SU-DHL-6 (cell line): ENCODE data around the gene ITSN1.

Experiments
- H2AFZ ChIP-seq: fragments of 200-600 bp; sonication (generic); 2 replicates; pipeline ENCODE4 v1.6.1; 2014; ENCODE audit warnings: low read depth, mild to moderate bottlenecking, moderate library complexity, mixed read lengths, antibody characterized with exemption, low read length; ENCODE audit not compliant: severe bottlenecking
- H3F3A ChIP-seq: fragments of 200-600 bp; shearing (Covaris generic); 2 replicates; pipeline ENCODE4 v1.6.0; 2016; ENCODE audit warnings: antibody characterized with exemption, mild to moderate bottlenecking; ENCODE audit not compliant: insufficient read depth
- H3K27ac ChIP-seq: fragments of 200-600 bp; sonication (generic); 2 replicates; pipeline ENCODE4 v1.5.1; 2016; ENCODE audit warnings: low read depth, mild to moderate bottlenecking, low read length, moderate library complexity, mixed read lengths
- H3K27me3 ChIP-seq: fragments of 200-600 bp; sonication (generic), shearing (Covaris generic); 2 replicates; pipeline ENCODE4 v1.6.0; 2014; ENCODE audit warnings: mild to moderate bottlenecking, low read length
- H3K36me3 ChIP-seq: fragments of 200-600 bp; sonication (generic); 2 replicates; pipeline ENCODE4 v1.6.1; 2014; ENCODE audit warnings: mild to moderate bottlenecking, low read length, mixed read lengths
- H3K4me2 ChIP-seq: fragments of 300-600, 200-600 bp; shearing (Covaris generic), sonication (generic); 2 replicates; pipeline ENCODE4 v1.6.0; 2014; ENCODE audit warnings: low read length, low read depth, mild to moderate bottlenecking; ENCODE audit not compliant: poor library complexity, severe bottlenecking
- H3K4me3 ChIP-seq: fragments of 200-600 bp; sonication (generic); 2 replicates; pipeline ENCODE4 v1.5.1; 2014; ENCODE audit warnings: antibody characterized with exemption, low read length, mild to moderate bottlenecking, mixed read lengths; ENCODE audit not compliant: insufficient read depth, poor library complexity, severe bottlenecking
- H3K79me2 ChIP-seq: fragments of 200-600 bp; sonication (generic); 2 replicates; pipeline ENCODE4 v1.6.1; 2014; ENCODE audit warnings: mild to moderate bottlenecking, low read length, moderate library complexity; ENCODE audit not compliant: insufficient read depth
- H3K9ac ChIP-seq: fragments of 200-600 bp; sonication (generic); 2 replicates; pipeline ENCODE4 v1.7.0; 2014; ENCODE audit warnings: mild to moderate bottlenecking, low read length
- H3K9me2 ChIP-seq: fragments of 200-600 bp; sonication (generic); replicated peaks from 2 replicates; pipeline ENCODE4 v1.6.1; 2014; ENCODE audit warnings: low read length; ENCODE audit not compliant: insufficient read depth
- H3K9me3 ChIP-seq: fragments of 200-600 bp; sonication (generic); 2 replicates; pipeline ENCODE4 v1.6.1; 2014; ENCODE audit warnings: low read length, mixed read lengths; ENCODE audit not compliant: insufficient read depth
- H4K20me1 ChIP-seq: fragments of 200-600 bp; sonication (generic); 2 replicates; pipeline ENCODE4 v1.6.1; 2014; ENCODE audit warnings: low read depth, mild to moderate bottlenecking, antibody characterized with exemption, low read length, moderate library complexity, mixed read lengths
- EZH2phosphoT487 ChIP-seq: fragments of 200-600 bp; sonication (generic), shearing (Covaris generic); conservative IDR thresholded peaks from 2 replicates; pipeline ENCODE4 v1.6.1; 2018; ENCODE audit warnings: mild to moderate bottlenecking, antibody characterized with exemption, low read length, moderate library complexity, mixed read lengths
- TF ChIP-seq, protein P1 (sequence below): fragments of 200-600 bp; sonication (generic); IDR thresholded peaks from one replicate; pipeline ENCODE4 v1.5.1; 2017; ENCODE audit warnings: antibody characterized with exemption, mild to moderate bottlenecking, low read length, moderate library complexity; ENCODE audit not compliant: insufficient read depth, poor library complexity, severe bottlenecking

The ITSN1 gene

DNA sequence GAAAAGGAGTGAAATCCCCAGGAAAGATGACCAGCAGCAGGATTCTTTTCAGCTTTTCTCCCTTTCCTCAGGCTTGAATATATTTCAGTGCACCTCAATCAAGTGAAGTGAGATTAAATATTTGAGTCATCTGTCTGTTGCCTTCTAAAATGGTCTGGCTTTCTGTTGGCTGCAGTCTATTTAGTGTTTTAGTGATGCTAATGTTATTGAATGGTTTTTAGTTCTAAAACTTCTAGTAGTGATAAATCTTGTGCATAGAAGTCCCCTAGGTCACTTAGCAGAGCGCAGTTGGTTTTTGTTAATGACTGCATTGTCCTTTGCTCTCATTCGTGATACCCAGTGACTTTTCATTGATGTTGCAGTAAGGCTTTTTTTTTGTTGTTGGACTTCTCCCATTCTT lies 53.5 kb downstream of the ITSN1 start:
- no peaks in the 10 kb centered on the region for H3K27me3 ChIP-seq
- no peak overlapping the region for H3K4me2 ChIP-seq
- no peak overlapping the region for H3K9ac ChIP-seq
- no peak overlapping the region for H3K27ac ChIP-seq
- TF ChIP-seq EZH2phosphoT487: no peak
- TF ChIP-seq, protein P1, sequence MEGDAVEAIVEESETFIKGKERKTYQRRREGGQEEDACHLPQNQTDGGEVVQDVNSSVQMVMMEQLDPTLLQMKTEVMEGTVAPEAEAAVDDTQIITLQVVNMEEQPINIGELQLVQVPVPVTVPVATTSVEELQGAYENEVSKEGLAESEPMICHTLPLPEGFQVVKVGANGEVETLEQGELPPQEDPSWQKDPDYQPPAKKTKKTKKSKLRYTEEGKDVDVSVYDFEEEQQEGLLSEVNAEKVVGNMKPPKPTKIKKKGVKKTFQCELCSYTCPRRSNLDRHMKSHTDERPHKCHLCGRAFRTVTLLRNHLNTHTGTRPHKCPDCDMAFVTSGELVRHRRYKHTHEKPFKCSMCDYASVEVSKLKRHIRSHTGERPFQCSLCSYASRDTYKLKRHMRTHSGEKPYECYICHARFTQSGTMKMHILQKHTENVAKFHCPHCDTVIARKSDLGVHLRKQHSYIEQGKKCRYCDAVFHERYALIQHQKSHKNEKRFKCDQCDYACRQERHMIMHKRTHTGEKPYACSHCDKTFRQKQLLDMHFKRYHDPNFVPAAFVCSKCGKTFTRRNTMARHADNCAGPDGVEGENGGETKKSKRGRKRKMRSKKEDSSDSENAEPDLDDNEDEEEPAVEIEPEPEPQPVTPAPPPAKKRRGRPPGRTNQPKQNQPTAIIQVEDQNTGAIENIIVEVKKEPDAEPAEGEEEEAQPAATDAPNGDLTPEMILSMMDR: no peak
- H3K9me2 ChIP-seq: no peaks in the 10 kb centered on the region
- no peaks in the 10 kb centered on the region for H3K36me3 ChIP-seq
- H3K79me2 ChIP-seq: no peaks in the 10 kb centered on the region
- H2AFZ ChIP-seq: no peak overlapping the region
- no peak overlapping the region for H3K4me3 ChIP-seq
- no peaks in the 10 kb centered on the region; the same call in 1 of the 2 replicates for H4K20me1 ChIP-seq
- H3K9me3 ChIP-seq: no peaks in the 10 kb centered on the region
- H3F3A ChIP-seq: no peaks in the 10 kb centered on the region

DNA sequence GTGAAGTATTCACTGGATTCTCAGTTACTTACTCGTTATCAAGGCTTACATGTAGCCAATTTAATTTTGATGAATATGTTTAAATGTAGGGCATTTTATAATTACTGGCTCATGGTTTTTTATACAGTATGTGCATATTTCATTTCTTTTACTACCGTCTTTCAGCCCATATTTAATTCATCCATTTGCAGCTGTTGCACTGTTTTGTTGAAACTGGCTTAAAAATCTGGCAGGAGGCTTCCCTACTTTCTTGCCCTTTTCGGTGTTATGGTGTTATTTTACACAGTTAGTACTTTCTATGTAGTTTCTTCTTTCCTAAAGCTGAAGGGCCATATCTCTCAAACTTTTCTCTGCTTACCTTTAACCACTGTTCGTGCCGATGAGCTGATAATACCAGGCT lies 54.2 kb downstream of the ITSN1 start:
- Histone ChIP-seq H3K9me3 (no peaks in the 10 kb centered on the region), H3K9me2 (no peaks in the 10 kb centered on the region), H3K27me3 (no peaks in the 10 kb centered on the region), H3K9ac (no peak overlapping the region), H3K4me3 (no peak overlapping the region), H4K20me1 (no peaks in the 10 kb centered on the region; the same call in 1 of the 2 replicates), H3K36me3 (no peaks in the 10 kb centered on the region), H3F3A (no peaks in the 10 kb centered on the region), H2AFZ (no peak overlapping the region), H3K27ac (no peak overlapping the region), H3K4me2 (no peak overlapping the region), H3K79me2 (no peaks in the 10 kb centered on the region)
- no peak for TF ChIP-seq EZH2phosphoT487
- TF ChIP-seq, protein P1: no peak

DNA sequence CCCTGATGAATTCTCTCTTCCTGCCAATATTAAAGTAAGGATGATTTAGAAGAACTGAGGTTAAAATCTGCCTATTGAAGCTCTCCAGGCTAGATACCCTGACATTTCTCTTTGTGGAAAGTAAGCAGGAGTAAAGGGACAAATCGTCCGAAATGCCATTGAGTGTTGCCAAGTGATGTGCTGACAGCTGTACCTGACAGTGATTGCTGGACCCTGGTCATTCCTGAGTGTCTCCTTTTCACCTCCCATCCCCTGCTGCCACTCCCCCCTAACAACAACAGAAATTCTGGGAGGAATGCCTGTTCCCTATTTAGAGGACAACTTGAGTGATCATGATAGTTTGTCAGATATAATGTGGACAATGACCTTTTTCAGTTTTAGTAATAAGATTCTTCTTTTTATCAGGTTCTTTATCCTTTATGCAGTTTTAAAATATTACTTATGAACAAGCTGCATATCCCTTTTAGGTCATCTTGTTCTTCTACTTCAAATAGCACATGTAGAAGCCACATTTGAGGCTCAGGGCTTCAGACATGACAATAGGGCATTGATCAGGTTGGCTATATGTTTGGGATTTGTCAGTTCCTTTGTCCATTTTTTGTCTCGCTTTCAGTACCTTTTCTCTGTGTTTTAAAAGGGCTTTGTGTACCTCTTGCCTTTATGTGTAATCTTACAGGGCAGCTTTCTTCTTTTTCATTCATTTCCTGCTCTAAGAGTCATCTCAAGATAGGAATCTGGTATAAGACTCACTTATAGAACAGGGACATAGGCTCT lies 56.0 kb downstream of the ITSN1 start:
- H3K9me2 ChIP-seq: no peaks in the 10 kb centered on the region
- H3K4me2 ChIP-seq: no peak overlapping the region
- no peaks in the 10 kb centered on the region; the same call in 1 of the 2 replicates for H4K20me1 ChIP-seq
- no peaks in the 10 kb centered on the region for H3K79me2 ChIP-seq
- H3K4me3 ChIP-seq: no peak overlapping the region
- H3K27me3 ChIP-seq: no peaks in the 10 kb centered on the region
- no peaks in the 10 kb centered on the region for H3K36me3 ChIP-seq
- no peaks in the 10 kb centered on the region for H3F3A ChIP-seq
- no peak overlapping the region for H2AFZ ChIP-seq
- no peaks in the 10 kb centered on the region for H3K9me3 ChIP-seq
- TF ChIP-seq, protein P1: no peak
- no peak for TF ChIP-seq EZH2phosphoT487
- H3K27ac ChIP-seq: no peak overlapping the region
- H3K9ac ChIP-seq: no peak overlapping the region
